HFF-Myc (cell line): Measurements from ENCODE around the gene TNNC1.

Source experiments
- DNase-seq: peaks from one replicate; pipeline ENCODE4 v3.0.0-alpha.2; 2011; ENCODE audit warnings: low read depth; ENCODE audit errors: extremely low read depth
- H3K4me3 ChIP-seq: replicated peaks from 2 replicates; pipeline ENCODE4 v1.5.1; 2011; ENCODE audit warnings: low read depth, mild to moderate bottlenecking, control low read depth, low read length
- TF ChIP-seq, protein P1 (sequence below): IDR thresholded peaks from 2 replicates; pipeline ENCODE4 v1.5.1; 2012; ENCODE audit warnings: mild to moderate bottlenecking, low read depth, low read length, control low read depth; ENCODE audit errors: missing control alignments

TNNC1 gene

DNA sequence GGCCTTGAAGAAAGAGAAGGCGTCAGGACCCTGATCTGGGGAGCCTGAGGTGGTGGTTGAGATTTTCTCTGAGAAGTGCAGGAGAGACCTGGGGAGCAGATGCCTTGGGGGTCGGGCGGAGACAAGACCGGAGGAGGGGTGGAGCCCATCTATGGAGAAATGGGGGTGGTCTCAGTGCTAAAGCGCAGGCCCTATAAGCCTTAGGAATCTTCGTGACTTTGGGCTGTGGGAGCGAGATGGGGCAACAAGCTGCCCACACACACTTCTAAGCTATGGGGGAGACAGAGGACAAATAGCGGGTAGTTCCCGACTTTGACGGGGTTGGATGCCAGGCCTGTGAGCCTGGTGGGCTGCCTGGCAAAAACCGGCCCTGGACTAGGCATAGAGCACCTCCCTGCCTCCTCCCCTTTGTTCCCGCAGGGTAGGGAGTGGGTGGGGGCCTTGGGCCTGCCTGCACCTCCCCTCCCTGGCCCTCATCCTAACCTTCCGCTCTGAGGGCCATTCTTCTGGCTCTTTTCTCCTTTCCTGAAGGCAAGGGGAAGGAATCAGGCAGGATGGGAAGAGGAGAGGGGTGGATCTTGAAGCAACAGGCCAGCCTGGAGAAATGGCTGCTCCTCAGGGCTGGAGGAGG is 2.4 kb upstream of the TNNC1 start:
- TF ChIP-seq, protein P1, sequence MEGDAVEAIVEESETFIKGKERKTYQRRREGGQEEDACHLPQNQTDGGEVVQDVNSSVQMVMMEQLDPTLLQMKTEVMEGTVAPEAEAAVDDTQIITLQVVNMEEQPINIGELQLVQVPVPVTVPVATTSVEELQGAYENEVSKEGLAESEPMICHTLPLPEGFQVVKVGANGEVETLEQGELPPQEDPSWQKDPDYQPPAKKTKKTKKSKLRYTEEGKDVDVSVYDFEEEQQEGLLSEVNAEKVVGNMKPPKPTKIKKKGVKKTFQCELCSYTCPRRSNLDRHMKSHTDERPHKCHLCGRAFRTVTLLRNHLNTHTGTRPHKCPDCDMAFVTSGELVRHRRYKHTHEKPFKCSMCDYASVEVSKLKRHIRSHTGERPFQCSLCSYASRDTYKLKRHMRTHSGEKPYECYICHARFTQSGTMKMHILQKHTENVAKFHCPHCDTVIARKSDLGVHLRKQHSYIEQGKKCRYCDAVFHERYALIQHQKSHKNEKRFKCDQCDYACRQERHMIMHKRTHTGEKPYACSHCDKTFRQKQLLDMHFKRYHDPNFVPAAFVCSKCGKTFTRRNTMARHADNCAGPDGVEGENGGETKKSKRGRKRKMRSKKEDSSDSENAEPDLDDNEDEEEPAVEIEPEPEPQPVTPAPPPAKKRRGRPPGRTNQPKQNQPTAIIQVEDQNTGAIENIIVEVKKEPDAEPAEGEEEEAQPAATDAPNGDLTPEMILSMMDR = no peak
- no peak for DNase-seq
- peak overlapping the region; percentile 89 for H3K4me3 ChIP-seq

- DNase-seq = no peak
- peak within 1 kb of the TSS; percentile 89 for H3K4me3 ChIP-seq
- TF ChIP-seq, protein P1 = no peak
Measured at GRCh38 chr3:52455283-52456168, 1.7 kb upstream of the TNNC1 start, which contains the start of gene NISCH. Gene NISCH (plus strand): TSS chr3:52455604. CDS start chr3:52455642, 38 bp downstream.

- peak overlapping the region; percentile 89 for H3K4me3 ChIP-seq
- TF ChIP-seq, protein P1 = no peak
- DNase-seq = no peak
Measured at GRCh38 chr3:52454938-52455282, 1.1 kb upstream of the TNNC1 start.

GRCh38 chr3:52454250-52454937 is 553 bp upstream of the TNNC1 start:
- TF ChIP-seq, protein P1 = no peak
- no peak for DNase-seq
- H3K4me3 ChIP-seq = peak overlapping the region; percentile 89; the same call in 1 of the 2 replicates

GRCh38 chr3:52452570-52453221 is 1.1 kb downstream of the TNNC1 start:
- TF ChIP-seq, protein P1 = no peak
- H3K4me3 ChIP-seq = no peak overlapping the region
- no peak for DNase-seq

- no peak overlapping the region for H3K4me3 ChIP-seq
- TF ChIP-seq, protein P1 = no peak
- no peak for DNase-seq
Measured at GRCh38 chr3:52452126-52452525, 1.7 kb downstream of the TNNC1 start.
